ENCODE results near the gene CA14.
A peak's percentile ranks its signal among the peaks of the same experiment; 100 is the strongest.
"Not testable (repeated sequence)": the region's sequence is repeated elsewhere in the genome, so short reads cannot be mapped to it uniquely, and the experiment has no call there.

The CA14 gene

GRCh38 chr1:150257624-150258585 is at the start of gene CA14:
Gene CA14 (plus strand): TSS chr1:150257774. CDS start chr1:150258129, 355 bp downstream.
- peak; percentile 72 for DNase-seq (ENCODE audit: low read depth, low spot score)

- DNase-seq (ENCODE audit: low read depth, low spot score): not testable (repeated sequence)
These were observed 49.1 kb upstream of the CA14 start for GRCh38 chr1:150208460-150208859.

GRCh38 chr1:150210091-150210490 is 47.5 kb upstream of the CA14 start:
- DNase-seq (ENCODE audit: low read depth, low spot score): no peak

GRCh38 chr1:150210706-150211105 is 46.9 kb upstream of the CA14 start:
- DNase-seq (ENCODE audit: low read depth, low spot score): no peak

- no peak for DNase-seq (ENCODE audit: low read depth, low spot score)
These were observed 45.5 kb upstream of the CA14 start for GRCh38 chr1:150212070-150212469.

- DNase-seq (ENCODE audit: low read depth, low spot score): peak; percentile 99
These were observed 44.1 kb upstream of the CA14 start for GRCh38 chr1:150213170-150214098.

GRCh38 chr1:150214099-150214756 is 43.3 kb upstream of the CA14 start:
- not testable (repeated sequence) for DNase-seq (ENCODE audit: low read depth, low spot score)

- not testable (repeated sequence) for DNase-seq (ENCODE audit: low read depth, low spot score)
These were observed 41.7 kb upstream of the CA14 start for GRCh38 chr1:150215855-150216254.

GRCh38 chr1:150221552-150221951 is 36.0 kb upstream of the CA14 start:
- no peak for DNase-seq (ENCODE audit: low read depth, low spot score)

- no peak for DNase-seq (ENCODE audit: low read depth, low spot score)
These were observed 32.6 kb upstream of the CA14 start for GRCh38 chr1:150224983-150225382.

- no peak for DNase-seq (ENCODE audit: low read depth, low spot score)
These were observed 32.0 kb upstream of the CA14 start for GRCh38 chr1:150225546-150225945.

- DNase-seq (ENCODE audit: low read depth, low spot score): no peak
These were observed 31.1 kb upstream of the CA14 start for GRCh38 chr1:150226486-150226885.

GRCh38 chr1:150227228-150227627 is 30.3 kb upstream of the CA14 start:
- DNase-seq (ENCODE audit: low read depth, low spot score): no peak

GRCh38 chr1:150228246-150228645 is 29.3 kb upstream of the CA14 start:
- DNase-seq (ENCODE audit: low read depth, low spot score): not testable (repeated sequence)

- DNase-seq (ENCODE audit: low read depth, low spot score): not testable (repeated sequence)
These were observed 24.7 kb upstream of the CA14 start for GRCh38 chr1:150232921-150233320.

GRCh38 chr1:150233359-150234308 is 23.9 kb upstream of the CA14 start:
- DNase-seq (ENCODE audit: low read depth, low spot score): peak; percentile 28

GRCh38 chr1:150234309-150234565 is 23.3 kb upstream of the CA14 start:
- DNase-seq (ENCODE audit: low read depth, low spot score): no peak

GRCh38 chr1:150234566-150235293 is 22.8 kb upstream of the CA14 start:
- peak; percentile 77 for DNase-seq (ENCODE audit: low read depth, low spot score)

- DNase-seq (ENCODE audit: low read depth, low spot score): peak; percentile 46
These were observed 22.2 kb upstream of the CA14 start for GRCh38 chr1:150235294-150235851.

All from ELF-1 (cell line).